Superior temporal gyrus (tissue), 1 donor: ENCODE measurements around the gene SMIM7.
"Not testable (repeated sequence)": the region's sequence is repeated elsewhere in the genome, so short reads cannot be mapped to it uniquely, and the experiment has no call there.

Experiments
- DNase-seq: peaks from one replicate; pipeline ENCODE4 v3.0.0-alpha.2; 2016; ENCODE audit errors: extremely low spot score

The SMIM7 gene

DNA sequence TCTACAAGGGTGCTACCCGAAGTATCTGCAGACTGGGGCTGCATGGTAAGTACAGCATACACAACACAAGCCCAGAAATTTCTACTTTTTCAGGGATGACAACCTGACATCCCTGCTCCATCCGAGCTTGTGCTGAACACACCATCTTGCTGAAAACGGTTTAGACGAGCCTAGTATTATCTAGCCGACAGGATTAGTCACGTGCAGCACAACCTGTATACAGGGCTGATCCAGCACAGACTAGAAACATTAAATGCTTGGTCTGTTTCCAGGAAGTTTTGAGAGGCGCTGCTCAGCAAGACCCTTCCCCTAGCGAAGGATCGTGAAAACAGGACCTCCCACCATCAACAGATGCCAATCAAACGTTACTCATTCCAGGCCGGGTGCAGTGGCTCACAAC, 4.2 kb downstream of the SMIM7 start:
- DNase-seq = no peak

DNA sequence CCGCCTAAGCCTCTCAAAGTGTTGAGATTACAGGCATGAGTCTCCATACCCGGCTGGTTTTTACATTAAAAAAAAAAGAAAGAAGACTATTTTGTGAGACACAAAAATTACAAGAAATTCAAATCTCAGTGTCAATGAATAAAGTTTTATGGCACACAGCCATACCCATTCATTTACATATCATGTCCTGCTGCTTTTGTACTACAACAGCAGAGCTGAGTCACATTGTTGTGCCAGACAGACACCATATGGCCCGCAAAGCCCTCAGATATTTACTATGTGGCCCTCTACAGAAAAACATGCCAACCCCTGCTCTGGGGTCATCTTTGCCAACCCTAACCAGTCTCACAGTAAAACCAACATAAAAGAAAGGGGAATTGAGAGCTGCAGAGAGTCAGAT, 5.3 kb downstream of the SMIM7 start:
- DNase-seq = no peak

DNA sequence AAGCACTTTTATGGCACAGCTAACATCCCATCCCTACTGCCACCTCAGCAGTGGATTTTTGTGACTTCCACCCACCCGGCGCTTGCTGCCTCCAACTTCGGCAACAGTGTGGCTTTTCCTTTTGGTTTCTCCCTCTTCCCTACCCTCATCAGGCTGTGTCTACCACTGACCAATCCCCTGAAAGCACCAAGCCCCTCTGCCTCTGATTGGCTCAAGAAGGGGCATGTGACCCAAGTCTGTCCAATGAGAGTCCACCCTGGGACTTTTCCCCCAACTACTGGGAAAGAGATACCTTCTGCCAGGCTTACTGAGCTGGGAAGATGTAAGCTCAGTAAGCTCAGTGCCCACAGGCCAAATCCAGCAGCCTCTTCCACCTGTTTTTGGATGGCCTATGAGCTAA, 5.8 kb downstream of the SMIM7 start:
- DNase-seq = no peak

DNA sequence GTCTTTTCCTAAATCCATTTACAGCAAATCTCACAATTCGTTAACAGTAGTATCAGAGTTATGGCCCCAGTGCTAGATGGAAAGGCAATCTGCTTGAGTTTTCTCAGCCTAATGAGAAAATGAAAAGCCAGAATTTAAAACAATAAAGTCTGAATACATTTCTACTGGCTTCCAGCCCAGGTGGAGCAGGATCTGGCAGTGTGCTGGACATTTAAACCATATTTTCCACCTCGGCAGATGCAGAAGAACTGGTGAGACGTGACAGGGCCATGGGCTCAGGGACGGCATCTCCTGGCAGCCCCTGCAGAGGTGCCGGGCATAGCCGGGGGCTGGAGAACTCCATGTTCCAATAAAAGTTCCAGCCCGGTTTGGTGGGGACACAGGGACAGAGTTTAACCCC, 7.1 kb downstream of the SMIM7 start:
- DNase-seq = no peak

DNA sequence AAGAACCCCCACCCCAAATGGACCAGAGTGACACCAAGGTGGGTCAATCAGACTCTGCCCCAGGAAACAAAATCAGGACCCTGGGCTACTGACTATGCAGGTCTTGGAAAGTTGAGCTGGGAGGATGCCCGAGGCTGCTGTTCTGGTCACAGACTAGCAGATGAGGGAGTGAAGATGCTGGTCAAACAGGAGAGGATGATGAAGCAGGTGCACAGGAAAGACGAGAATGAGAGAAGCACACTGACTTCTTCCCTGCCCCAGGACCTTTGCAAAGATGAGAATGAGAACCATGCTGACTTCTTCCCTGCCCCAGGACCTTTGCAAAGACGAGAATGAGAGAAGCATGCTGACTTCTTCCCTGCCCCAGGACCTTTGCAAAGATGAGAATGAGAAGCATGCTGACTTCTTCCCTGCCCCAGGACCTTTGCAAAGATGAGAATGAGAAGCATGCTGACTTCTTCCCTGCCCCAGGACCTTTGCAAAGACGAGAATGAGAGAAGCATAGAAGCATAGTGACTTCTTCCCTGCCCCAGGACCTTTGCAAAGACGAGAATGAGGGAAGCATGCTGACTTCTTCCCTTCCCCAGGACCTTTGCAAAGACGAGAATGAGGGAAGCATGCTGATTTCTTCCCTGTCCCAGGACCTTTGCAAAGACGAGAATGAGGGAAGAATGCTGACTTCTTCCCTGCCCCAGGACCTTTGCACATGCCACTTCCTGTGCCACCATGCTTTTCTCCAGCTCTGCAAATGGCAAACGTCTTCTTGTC, 8.3 kb downstream of the SMIM7 start:
- not testable (repeated sequence) for DNase-seq

DNA sequence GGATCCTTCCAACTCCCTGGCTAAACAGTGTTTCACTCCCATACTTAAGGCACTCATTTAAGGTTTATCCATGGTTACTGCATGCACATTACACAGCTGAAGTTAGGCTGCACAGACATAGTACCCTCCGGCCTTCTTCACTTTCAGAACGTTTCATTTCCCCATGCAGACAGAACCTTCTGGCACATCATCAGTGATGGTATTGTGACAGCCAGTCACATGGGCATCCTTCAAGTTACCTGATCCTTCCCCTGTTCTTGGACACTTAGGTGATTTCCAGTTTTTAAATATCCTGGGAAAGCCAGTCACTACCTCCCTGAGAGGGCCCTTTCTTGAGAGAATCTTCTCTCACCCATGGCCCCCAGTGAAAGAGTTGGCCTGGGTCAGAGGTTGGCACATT, 9.1 kb downstream of the SMIM7 start:
- no peak for DNase-seq

DNA sequence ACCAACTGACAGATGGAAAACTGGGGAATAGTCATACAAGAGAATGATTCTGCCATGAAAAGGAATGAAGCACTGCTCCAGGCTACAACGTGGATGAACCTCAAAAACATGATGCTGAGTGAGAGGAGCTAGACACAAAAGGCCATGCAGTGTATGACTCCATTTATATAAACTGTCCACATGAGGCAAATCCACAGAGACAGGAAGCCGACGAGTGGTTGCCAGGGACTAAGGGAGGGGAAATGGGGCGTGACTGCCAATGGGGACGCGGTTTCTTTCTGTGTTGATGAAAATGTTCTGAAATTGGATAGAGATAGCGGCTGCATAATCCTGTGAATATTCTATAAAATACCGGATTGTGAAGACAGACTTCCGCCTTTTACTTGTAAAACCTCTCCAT, 10.2 kb downstream of the SMIM7 start:
- no peak for DNase-seq

DNA sequence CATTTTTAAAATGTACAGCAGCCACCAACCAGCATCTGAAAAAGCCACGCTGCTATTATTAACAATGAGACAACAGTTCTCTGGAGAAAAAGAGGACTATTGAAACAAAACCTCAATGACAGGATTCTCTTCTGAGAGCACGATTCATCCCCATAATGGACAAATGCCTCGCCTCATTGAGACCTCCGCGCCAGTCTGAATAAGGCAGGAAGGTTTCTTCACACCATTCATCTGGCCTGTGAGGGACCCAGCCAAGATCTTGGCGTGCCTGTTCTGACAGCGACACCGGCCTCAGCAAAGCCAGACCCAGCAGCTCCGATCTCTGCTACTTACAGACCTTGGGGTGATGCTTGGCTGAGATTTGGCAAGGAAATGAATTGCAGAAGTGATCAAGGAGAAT, 14.8 kb downstream of the SMIM7 start:
- DNase-seq = peak; percentile 94

DNA sequence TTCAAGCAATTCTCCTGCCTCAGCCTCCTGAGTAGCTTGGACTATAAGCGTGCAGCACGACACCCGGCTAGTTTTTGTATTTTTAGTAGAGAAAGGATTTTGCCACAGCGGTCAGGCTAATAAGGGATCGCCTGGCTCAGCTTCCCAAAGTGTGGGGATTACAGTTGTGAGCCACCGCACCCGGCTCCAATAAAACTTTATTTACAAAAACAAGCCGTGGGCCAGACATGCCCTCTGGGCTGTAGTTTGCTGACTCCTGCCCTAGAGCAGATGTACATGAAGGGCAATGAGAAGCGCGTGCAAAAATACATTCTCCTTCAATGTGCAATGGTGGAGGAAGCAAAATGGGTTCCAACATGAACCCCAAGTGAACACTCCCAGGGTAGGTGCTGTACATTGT, 18.2 kb downstream of the SMIM7 start:
- no peak for DNase-seq

DNA sequence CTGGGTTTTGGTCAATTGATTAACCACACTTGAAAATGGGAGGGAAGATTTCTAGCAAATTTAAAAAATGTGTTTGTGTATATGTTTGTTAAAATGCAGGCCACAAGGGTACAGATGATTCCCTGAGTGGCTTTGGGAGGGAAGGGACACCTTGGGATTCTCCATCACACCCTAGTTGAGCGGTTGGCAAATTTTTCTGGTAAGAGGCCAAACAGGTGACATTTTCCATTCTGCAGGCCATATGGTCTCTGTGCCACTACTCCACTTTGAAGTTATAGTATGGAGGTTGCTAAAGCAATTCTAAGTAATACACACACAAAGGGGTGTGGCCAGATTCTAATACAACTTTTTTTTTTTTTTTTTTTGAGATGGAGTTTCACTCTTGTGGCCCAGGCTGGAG, 19.0 kb downstream of the SMIM7 start:
- no peak for DNase-seq

DNA sequence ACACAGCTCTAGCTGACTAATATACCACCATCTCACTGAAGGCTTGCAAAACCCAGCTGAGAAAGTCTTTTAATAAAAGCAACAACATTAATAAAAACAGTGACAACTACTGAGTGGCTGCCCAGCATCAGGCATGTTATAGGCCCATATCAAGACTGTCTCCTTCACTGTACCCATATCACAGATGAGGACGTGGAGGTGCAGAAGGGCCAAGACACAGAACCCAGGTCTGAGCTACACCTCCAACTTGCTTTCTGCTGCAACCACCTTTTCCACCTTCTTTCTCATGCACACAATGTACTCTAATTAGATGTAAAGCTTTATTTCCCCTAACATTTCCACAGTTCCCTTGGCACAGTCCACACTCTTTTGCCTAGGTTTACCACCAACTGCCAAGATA, 21.3 kb downstream of the SMIM7 start:
- no peak for DNase-seq

DNA sequence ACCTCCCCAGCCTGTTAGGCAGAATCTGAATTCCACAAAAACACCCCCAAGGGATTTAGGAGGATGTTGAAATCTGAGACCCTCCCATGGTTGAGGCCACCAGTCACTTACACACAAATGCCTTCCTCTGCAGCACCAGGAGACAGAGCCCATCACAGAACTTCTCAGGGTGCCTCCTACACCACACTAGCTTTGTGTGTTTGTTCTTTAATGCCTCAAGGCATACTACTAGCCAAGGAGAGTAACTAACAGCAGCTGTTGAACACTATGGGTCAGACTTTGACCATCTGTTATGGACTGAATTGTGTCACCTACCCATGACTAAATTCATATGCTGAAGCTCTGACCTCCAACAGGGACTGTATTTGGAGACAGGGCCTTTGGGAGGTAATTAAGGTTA, 22.4 kb downstream of the SMIM7 start:
- DNase-seq = no peak

DNA sequence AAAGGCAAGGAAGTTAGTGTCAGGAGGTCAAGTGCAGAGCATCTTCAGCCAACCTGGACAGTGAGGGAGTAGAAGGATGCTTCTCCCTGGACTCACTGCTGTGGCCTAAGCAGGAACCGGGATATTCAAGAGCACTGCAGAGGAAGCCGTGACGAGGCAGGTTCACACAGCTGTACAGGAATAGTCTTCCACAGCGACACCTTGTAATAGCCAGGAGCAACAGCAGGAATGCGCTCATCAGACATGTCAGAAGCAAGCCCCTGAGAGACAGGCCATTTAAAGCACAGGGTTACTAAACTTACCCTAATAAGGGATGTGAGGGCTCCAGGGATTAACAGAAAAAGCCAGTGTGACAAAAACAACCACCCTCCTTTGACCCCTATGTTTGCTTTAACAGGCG, 28.5 kb downstream of the SMIM7 start:
- DNase-seq = no peak

DNA sequence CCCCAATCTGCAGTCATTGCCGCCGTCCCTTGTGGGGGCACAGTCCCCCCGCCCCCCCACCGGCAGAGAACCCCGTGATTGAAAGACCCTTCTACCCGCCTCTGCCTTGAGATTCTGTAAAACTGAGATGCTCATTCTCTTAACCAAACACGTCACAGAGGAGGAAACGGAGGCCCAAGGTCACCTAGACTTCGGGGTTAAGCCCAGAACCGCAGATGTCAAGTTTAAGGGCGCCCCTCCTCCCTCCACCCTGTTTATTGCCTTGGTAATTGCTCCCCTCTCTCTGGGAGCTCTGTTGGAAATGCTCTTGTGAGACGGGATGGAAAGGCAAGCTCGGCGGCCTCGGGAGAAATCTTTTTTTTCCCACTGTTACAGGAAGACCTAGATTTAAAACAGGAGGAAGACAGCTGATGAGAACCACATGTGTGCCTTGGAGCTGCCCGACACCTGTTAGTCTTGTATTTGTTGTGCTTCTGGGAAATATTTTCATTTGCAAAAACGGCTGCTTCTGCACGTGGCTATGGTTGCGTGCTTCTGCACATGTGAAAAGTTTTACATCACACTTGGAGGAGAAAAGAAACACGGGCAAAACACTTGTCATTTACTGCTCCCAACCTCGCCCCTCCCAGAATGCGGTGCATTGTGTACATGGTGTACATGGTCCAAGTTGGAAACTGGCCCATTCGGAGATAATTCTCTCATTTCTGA, 30.8 kb downstream of the SMIM7 start:
- no peak for DNase-seq

DNA sequence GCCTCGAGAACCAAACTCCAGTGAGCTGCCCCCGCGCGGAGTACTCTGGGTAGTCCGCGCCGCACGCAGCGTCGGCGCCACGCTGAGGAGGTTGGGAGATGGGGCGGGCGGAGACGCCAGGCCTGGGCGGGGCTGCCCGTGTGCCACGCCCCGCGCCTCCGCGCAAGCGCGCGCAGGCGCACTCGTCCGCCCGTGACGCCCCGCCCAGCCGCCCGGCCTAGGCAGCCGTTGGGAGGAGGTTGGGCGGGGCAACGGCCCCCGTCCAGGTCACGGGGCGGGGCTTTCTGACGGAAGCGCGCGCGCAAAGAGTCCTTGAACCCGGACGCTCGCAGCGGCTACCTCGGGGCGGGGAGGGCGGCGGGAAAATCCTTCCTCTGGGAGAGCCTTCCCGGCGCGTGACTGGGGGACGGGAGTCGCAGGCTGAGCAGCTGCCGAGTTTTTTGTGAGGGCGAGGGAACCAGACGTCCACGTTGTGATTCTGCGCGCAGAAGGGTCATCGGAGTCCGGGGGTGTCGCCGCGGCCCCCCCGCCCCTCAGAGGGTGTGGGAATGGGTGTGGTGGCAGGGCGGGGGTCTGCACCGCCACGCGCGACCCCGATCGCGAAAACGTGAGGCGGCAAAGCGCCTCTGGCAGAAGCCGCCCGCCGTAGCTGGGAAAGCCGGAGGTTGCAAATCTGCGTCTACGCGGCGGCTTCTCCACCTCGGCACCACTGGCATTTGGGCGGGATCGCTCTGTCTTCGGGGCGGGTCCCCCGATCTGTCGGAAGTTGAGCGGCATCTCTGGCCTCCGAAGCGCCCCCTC, 31.6 kb downstream of the SMIM7 start, which contains the start of gene MED26:
Gene MED26, minus strand, starts transcription at position 22 of the 801 bp plus-strand sequence. CDS start 261 bp downstream, outside the sequence.
- peak; percentile 96 for DNase-seq

DNA sequence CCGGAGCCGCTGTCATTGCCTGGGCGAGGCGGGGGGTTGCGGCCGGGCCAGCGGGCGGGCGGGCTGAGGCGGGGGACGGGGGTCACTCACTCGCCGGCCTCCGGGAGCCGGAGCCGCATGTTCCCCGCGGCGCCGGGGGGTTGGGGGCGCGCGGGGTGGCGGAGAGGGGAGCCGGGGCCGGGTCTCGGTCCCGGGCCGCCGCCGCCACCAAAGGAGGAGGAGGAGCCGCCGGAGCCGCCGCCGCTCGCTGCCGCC, 32.1 kb downstream of the SMIM7 start:
- no peak for DNase-seq

DNA sequence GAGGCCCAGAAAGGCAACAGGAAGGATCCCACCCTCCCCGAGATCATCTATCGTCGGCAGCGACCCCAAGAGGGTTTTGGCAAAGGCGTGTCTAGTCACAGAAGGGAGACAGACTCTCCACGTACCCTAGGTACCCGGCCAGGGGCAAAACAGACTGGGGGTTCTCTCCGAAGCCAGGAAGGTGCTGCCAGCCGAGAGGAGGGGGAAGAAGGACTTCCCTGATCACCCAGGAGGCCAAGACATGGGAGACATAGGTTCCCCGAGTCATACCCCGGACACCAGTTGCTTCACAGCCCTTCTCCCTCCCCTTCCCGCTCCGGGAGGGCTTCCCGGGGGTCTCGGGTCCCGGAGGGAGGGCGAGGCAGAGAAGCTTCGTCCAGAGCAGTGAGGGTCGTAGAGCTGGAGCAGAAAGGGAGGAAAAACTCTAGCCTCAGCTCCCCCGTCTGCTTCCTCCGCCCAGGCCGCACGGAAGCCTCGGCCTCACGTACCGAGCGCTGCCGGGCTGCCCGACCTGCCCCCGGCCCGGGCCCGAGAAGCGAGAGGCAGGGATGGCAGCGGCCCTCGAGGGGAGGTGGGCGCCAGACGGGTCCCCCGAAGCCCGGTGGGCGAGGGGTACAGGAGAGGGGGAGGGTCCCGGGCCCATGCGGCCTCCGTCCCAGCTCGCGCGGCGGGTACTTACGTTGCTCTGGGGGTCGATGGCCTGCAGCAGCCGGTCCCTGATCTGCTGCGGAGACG, 32.6 kb downstream of the SMIM7 start:
- DNase-seq = no peak

DNA sequence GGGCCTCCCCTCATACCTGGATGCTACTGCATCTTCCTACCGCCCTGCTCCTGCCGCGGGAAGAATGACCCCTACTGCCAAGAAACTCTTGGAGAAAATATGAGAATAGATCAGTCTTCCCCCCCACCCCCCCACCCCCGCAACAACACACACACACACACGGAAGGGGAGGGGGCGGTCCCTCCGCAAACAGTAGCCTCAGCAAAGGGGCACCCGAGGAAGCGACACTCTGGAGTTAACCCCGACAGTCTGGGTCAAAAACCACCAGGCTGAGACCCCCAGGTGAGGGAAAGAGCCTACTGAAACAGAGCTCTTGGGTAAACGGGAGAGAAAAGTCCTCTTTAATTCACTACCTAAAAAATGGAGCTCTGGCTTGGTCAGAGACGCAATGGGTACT, 33.1 kb downstream of the SMIM7 start:
- no peak for DNase-seq

DNA sequence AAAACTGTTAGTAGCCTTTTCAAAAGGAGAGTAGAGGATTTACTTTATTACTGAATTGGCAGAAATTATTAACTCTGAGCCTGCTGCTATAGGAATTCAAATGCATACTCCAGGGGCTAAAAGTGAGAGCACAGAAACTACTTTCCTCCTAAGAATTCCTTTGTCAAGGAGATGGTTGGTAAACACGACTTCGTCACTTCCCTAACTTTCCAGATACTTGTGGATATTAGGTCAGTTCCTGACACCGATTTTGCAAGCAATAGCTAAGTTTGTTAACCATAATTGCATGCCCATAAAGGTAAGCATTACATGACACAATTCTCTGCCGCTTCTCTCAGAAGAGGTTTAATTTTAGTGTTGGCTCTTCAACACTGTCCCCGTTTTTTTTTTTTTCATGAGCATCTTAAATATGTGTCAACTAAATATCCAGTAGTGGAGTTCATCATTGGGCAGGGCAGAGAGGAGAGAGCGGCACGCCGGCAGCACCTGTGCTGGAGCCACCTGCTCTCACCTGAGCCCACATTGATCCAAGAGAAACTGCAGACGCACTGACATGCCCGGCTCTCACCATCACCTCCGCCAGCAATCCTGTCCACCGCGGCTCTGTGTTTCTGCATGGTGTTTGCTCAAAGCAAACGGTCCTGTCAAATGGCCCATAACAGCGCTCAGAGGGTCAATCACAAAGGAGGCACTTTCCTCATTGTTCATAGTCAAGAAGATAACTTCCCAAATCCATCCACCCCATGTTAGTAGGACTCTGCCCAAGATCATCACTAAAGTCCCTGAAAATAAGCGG, 34.6 kb downstream of the SMIM7 start:
- DNase-seq = no peak

DNA sequence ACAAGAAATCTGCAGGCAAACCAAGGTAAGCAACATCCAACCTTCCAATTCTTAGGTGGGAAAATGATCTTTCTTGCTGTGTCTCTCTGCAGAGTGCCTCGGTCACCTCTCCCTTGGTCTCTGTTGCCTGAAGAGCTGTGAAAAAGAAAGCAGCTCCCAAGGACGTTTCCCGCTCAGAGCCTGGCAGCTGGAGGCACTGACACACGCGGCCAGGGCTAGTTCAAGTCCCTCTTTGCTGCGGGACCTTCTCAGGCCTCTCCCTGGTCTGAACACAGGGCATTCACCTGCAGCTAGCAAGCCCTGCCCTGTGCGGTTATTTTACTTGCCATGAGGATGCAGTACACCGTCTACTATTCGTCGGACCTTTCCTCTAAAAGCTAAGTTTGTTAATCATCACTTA, 35.7 kb downstream of the SMIM7 start:
- no peak for DNase-seq

DNA sequence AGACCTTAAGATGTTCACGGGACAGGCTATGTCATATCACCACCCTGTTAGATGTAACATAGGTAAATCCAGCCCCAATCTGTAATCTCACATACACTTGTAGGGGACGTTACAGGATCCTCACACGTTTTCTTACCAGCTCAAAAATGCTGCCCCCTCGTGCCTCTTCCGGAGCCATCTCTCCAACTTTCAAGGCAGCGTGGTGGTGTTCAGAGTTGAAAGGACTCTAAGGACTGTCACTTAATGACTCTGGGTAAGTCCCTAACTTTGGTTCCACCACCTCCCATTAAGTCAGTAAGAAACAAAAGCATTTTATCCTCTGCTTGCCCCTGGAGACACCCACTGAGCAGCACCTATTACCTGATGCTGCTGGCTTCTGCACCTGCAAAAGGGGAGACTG, 36.4 kb downstream of the SMIM7 start:
- DNase-seq = no peak
